Liver (tissue), 3 donors: ENCODE measurements around the gene ARID3A.

ENCODE experiments used
- CTCF ChIP-seq: fragments of 150-350 bp; IDR thresholded peaks from 2 replicates; pipeline ENCODE4 v1.5.1; 2017; ENCODE audit warnings: improper control_type of control experiment, low read depth, low read length; ENCODE audit not compliant: missing input control
- MAX ChIP-seq: IDR thresholded peaks from 2 replicates; pipeline ENCODE4 v1.6.1; 2016; ENCODE audit warnings: antibody characterized with exemption
- NR2F2 ChIP-seq: IDR thresholded peaks from 2 replicates; pipeline ENCODE4 v1.6.1; 2016; ENCODE audit warnings: antibody characterized with exemption
- RAD21 ChIP-seq, 2 donors: IDR thresholded peaks; 2 replicates each; pipeline ENCODE4 v1.6.1; 2016; ENCODE audit warnings: antibody characterized with exemption in 2 of 2, mild to moderate bottlenecking in 2 of 2
- REST ChIP-seq: IDR thresholded peaks from 2 replicates; pipeline ENCODE4 v1.6.1; 2016; ENCODE audit warnings: antibody characterized with exemption, mild to moderate bottlenecking
- SP1 ChIP-seq: IDR thresholded peaks from 2 replicates; pipeline ENCODE4 v1.6.1; 2018; ENCODE audit warnings: antibody characterized with exemption, mild to moderate bottlenecking
- TAF1 ChIP-seq: conservative IDR thresholded peaks from 2 replicates; pipeline ENCODE4 v1.6.1; 2016; ENCODE audit warnings: antibody characterized with exemption, mild to moderate bottlenecking
- YY1 ChIP-seq: IDR thresholded peaks from 2 replicates; pipeline ENCODE4 v1.6.1; 2016; ENCODE audit warnings: antibody characterized with exemption, mild to moderate bottlenecking
- donor health status: healthy.
- donor health status: healthy.

- no peak for TF ChIP-seq CTCF
- TF ChIP-seq YY1 = no peak
- TF ChIP-seq RAD21 (IDR thresholded peaks at IDR 0.05) = no peak
- no peak for TF ChIP-seq NR2F2
- no peak for TF ChIP-seq MAX
- no peak for TF ChIP-seq REST
- no peak for TF ChIP-seq TAF1
- TF ChIP-seq SP1 = no peak
These were observed 37.7 kb downstream of the ARID3A start for GRCh38 chr19:963486-963951.
